ENCODE measurements around the gene IFNGR1.

GRCh38 chr6:137258170-137258569 is 39.0 kb upstream of the IFNGR1 start:
- no peak for TF ChIP-seq CTCF (IDR thresholded peaks at IDR 0.05; ENCODE audit: poor library complexity)
- no peak for TF ChIP-seq EZH2 (IDR thresholded peaks at IDR 0.05; ENCODE audit: borderline replicate concordance)
